Skeletal muscle cell (primary cell): ENCODE measurements around the gene P3H4.
"Not testable (repeated sequence)": the region's sequence is repeated elsewhere in the genome, so short reads cannot be mapped to it uniquely, and the experiment has no call there.

Experiments
- DNase-seq: peaks from one replicate; pipeline ENCODE4 v3.0.0-alpha.2; 2010; ENCODE audit warnings: low read depth
- H3K4me3 ChIP-seq: 2 replicates; pipeline ENCODE4 v1.5.1; 2011; ENCODE audit warnings: low read depth, mild to moderate bottlenecking, control low read depth, low read length, moderate library complexity

P3H4 gene

GRCh38 chr17:41811549-41812380, at the start of gene P3H4:
TSS of gene P3H4 (minus strand) at chr17:41811949. CDS start at chr17:41811915, 34 bp downstream.
- peak within 1 kb of the TSS; percentile 62 for H3K4me3 ChIP-seq
- peak; percentile 45 for DNase-seq

GRCh38 chr17:41860254-41860931, 48.6 kb upstream of the P3H4 start:
- no peak for DNase-seq

GRCh38 chr17:41851382-41851781, 39.6 kb upstream of the P3H4 start:
- not testable (repeated sequence) for H3K4me3 ChIP-seq

More at GRCh38 chr17:41860254-41860931, 48.6 kb upstream of the P3H4 start:
- H3K4me3 ChIP-seq, result no peak overlapping the region

GRCh38 chr17:41849251-41849990, 37.7 kb upstream of the P3H4 start:
- H3K4me3 ChIP-seq, result no peak overlapping the region
- DNase-seq, result no peak

More at GRCh38 chr17:41851382-41851781, 39.6 kb upstream of the P3H4 start:
- DNase-seq, result not testable (repeated sequence)

- H3K4me3 ChIP-seq, result no peak overlapping the region
- DNase-seq, result no peak
Observed at GRCh38 chr17:41848788-41849187, 37.0 kb upstream of the P3H4 start.

GRCh38 chr17:41844971-41845370, 33.2 kb upstream of the P3H4 start:
- DNase-seq, result no peak
- no peak overlapping the region for H3K4me3 ChIP-seq

- H3K4me3 ChIP-seq, DNase-seq: not testable (repeated sequence)
Observed at GRCh38 chr17:41840781-41841180, 29.0 kb upstream of the P3H4 start.

- not testable (repeated sequence) for DNase-seq, H3K4me3 ChIP-seq
Observed at GRCh38 chr17:41839448-41839847, 27.7 kb upstream of the P3H4 start.

- DNase-seq, result no peak
- no peak within 1 kb of the TSS for H3K4me3 ChIP-seq
Observed at GRCh38 chr17:41837761-41838538, 26.2 kb upstream of the P3H4 start, which contains the start of gene KLHL10. TSS of gene KLHL10 (plus strand) at chr17:41837825. CDS start at chr17:41837933, 108 bp downstream.

GRCh38 chr17:41836550-41837196, 24.9 kb upstream of the P3H4 start:
- no peak for DNase-seq
- peak overlapping the region; percentile 82 for H3K4me3 ChIP-seq

- peak within 1 kb of the TSS; percentile 82 for H3K4me3 ChIP-seq
- no peak for DNase-seq
Observed at GRCh38 chr17:41835800-41836549, 24.2 kb upstream of the P3H4 start, which contains the start of gene NT5C3B. TSS of gene NT5C3B (minus strand) at chr17:41836232. CDS start at chr17:41836193, 39 bp downstream.

GRCh38 chr17:41835214-41835799, 23.6 kb upstream of the P3H4 start:
- H3K4me3 ChIP-seq, result peak overlapping the region; percentile 82
- DNase-seq, result no peak

GRCh38 chr17:41829961-41830360, 18.2 kb upstream of the P3H4 start:
- not testable (repeated sequence) for H3K4me3 ChIP-seq, DNase-seq

GRCh38 chr17:41825175-41825845, 13.6 kb upstream of the P3H4 start:
- H3K4me3 ChIP-seq, result no peak overlapping the region

GRCh38 chr17:41824086-41824485, 12.3 kb upstream of the P3H4 start:
- DNase-seq, result no peak

More at GRCh38 chr17:41825175-41825845, 13.6 kb upstream of the P3H4 start:
- DNase-seq, result no peak

GRCh38 chr17:41823580-41823979, 11.8 kb upstream of the P3H4 start:
- no peak for DNase-seq
- no peak overlapping the region for H3K4me3 ChIP-seq

More at GRCh38 chr17:41824086-41824485, 12.3 kb upstream of the P3H4 start:
- H3K4me3 ChIP-seq, result no peak overlapping the region

GRCh38 chr17:41823141-41823524, 11.4 kb upstream of the P3H4 start:
- no peak for DNase-seq
- no peak overlapping the region for H3K4me3 ChIP-seq
